ENCODE data around the gene PAX5. TPM values are rescaled to one million over a fixed set of nuclear protein-coding genes. Genes with fewer than 3 reads are reported as not detected.

Gene PAX5
- total and polyA plus RNA-seq, 9 donors, result 0.02 to 0.28 (median 0.05) TPM; not detected in 6

DNA sequence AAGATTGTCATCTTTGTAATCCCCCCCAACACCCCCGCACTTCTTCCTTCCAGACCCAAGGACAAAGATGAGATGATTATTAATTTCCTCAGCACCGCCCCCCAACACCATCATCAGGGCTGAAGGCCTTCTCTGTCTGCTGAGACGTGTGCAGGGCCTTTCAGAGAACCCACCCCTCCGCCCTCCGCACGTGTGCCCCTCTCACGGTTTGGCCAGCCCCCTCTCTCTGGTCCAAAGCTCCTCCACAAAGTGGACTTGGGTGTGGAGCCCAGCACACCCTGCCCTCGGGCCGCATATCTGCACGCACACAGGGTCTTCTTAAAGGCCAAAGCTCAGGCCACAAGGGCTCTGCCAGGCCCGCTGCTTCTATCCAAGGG lies 32.0 kb downstream of the PAX5 start:
- H3K9me3 ChIP-seq, result no peaks in the 10 kb centered on the region
- intact Hi-C loops (cut with DNase I), result loop anchor here in 1 of 4 donors (10.0 kb wide), 1 partner anchor 63 kb away; no protein-coding TSS in a partner anchor
- TF ChIP-seq EP300 (IDR thresholded peaks at IDR 0.05) (no peak), POLR2A (IDR thresholded peaks at IDR 0.05) (no peak)
- TF ChIP-seq, protein P1, sequence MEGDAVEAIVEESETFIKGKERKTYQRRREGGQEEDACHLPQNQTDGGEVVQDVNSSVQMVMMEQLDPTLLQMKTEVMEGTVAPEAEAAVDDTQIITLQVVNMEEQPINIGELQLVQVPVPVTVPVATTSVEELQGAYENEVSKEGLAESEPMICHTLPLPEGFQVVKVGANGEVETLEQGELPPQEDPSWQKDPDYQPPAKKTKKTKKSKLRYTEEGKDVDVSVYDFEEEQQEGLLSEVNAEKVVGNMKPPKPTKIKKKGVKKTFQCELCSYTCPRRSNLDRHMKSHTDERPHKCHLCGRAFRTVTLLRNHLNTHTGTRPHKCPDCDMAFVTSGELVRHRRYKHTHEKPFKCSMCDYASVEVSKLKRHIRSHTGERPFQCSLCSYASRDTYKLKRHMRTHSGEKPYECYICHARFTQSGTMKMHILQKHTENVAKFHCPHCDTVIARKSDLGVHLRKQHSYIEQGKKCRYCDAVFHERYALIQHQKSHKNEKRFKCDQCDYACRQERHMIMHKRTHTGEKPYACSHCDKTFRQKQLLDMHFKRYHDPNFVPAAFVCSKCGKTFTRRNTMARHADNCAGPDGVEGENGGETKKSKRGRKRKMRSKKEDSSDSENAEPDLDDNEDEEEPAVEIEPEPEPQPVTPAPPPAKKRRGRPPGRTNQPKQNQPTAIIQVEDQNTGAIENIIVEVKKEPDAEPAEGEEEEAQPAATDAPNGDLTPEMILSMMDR (IDR thresholded peaks at IDR 0.05), result no peak
- no peak for DNase-seq
- no peaks in the 10 kb centered on the region for H3K36me3 ChIP-seq
- H3K27me3 ChIP-seq, result no peaks in the 10 kb centered on the region
- WGBS, 3 donors, result 42 to 59% (median 47%) methylated on average over 10 to 11 of the region's 11 CpGs
- H3K4me1 ChIP-seq (ENCODE audit: insufficient read depth), result peaks cover 2% of the 10 kb centered on the region
- no peak overlapping the region for H3K4me3 ChIP-seq
- no peak overlapping the region for H3K27ac ChIP-seq

DNA sequence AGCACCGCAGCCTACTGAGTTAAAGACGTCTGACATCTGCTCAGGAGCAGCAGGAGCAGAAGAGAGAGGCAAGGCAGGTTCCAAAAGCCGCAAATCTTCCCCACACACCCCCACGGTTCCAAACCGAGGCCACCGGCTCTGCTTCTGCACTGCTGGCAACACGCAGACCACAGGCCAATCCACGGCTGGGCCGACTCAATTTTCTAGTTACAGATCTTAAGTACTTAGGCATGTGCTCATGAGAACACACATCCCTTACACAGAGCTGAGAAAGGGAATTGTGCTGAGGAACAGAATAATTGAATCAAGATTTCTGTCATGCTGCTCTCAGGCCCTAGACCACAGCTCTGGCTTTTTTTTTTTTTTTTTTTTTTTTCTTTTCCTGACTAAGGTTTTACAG lies 32.6 kb downstream of the PAX5 start:
- H3K27me3 ChIP-seq, result no peaks in the 10 kb centered on the region
- TF ChIP-seq EP300 (IDR thresholded peaks at IDR 0.05), result no peak
- TF ChIP-seq, protein P1 (IDR thresholded peaks at IDR 0.05), result no peak
- no peak for TF ChIP-seq POLR2A (IDR thresholded peaks at IDR 0.05)
- peaks cover 2% of the 10 kb centered on the region for H3K4me1 ChIP-seq (ENCODE audit: insufficient read depth)
- no peak overlapping the region for H3K27ac ChIP-seq
- intact Hi-C loops (cut with DNase I), result loop anchor here in 1 of 4 donors (10.0 kb wide), 1 partner anchor 63 kb away; no protein-coding TSS in a partner anchor
- H3K36me3 ChIP-seq, result no peaks in the 10 kb centered on the region
- no peak for DNase-seq
- WGBS, 3 donors, result 30 to 36% (median 34%) methylated on average over 9 of the region's 9 CpGs
- H3K9me3 ChIP-seq, result no peaks in the 10 kb centered on the region
- H3K4me3 ChIP-seq, result no peak overlapping the region

DNA sequence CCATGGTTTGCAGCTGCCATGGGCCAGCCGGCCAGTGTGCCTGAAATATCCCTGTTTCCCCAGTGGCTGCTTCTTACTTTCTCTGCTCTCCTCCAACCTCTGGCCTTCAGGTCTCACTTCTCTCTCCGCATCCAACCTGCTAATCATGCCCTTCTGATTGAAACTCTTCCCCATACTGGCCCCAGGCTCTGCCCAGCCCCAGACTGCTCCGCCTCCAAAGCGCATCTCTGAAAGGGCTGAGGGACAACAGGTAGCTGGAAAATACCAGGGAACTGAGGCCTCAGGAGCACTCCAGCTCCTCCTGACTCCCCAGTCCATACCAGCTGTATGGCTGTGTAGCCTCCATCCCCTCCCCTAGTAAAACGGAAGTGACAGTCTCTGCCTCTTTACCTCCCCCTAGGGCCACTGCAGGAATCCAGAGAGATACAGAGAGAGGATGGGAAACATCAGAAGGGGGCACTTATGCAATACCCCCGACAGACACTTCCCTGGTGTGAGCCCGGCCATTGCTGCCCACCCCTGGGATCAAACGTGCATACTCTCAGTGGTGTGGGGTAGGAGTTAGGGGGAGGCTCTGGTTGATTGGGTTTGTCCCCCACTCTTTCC lies 34.2 kb downstream of the PAX5 start:
- Histone ChIP-seq H3K36me3 (no peaks in the 10 kb centered on the region), H3K9me3 (no peaks in the 10 kb centered on the region), H3K4me1 (ENCODE audit: insufficient read depth) (peaks cover 2% of the 10 kb centered on the region), H3K27me3 (no peaks in the 10 kb centered on the region), H3K27ac (no peak overlapping the region), H3K4me3 (no peak overlapping the region)
- intact Hi-C loops (cut with DNase I), result loop anchor here in 1 of 4 donors (10.0 kb wide), 1 partner anchor 65 kb away; no protein-coding TSS in a partner anchor
- 52 to 62% (median 60%) methylated on average over 8 of the region's 8 CpGs for WGBS, 3 donors
- no peak for TF ChIP-seq POLR2A (IDR thresholded peaks at IDR 0.05)
- no peak for DNase-seq

DNA sequence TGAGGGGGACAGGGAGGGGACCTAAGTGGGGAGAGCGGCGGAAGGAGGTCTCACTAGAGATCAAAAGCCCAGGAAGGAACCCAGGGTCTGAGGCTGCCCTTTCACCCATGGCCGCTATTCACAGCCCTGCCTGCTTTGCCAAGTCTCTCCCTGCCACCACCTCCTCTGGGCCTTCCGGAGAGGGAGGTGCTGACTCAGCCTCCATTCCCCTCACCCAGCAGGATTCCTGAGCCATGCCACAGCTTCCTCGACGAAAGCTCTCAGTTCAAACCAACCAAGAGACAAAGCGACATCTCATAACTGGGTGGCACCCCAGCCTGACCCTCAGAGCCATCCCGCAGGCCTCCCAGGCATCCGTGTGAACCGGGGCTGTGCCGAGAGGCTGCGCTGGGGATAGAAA lies 36.7 kb downstream of the PAX5 start:
- intact Hi-C loops (cut with DNase I), result no loop called here
- Histone ChIP-seq H3K9me3 (no peaks in the 10 kb centered on the region), H3K4me1 (ENCODE audit: insufficient read depth) (no peaks in the 10 kb centered on the region), H3K4me3 (no peak overlapping the region), H3K36me3 (no peaks in the 10 kb centered on the region), H3K27ac (no peak overlapping the region), H3K27me3 (no peaks in the 10 kb centered on the region)
- 59 to 69% (median 62%) methylated on average over 12 of the region's 12 CpGs for WGBS, 3 donors
- DNase-seq, result no peak
- TF ChIP-seq, protein P1 (IDR thresholded peaks at IDR 0.05), result no peak
- TF ChIP-seq POLR2A (IDR thresholded peaks at IDR 0.05) (no peak), EP300 (IDR thresholded peaks at IDR 0.05) (no peak)

DNA sequence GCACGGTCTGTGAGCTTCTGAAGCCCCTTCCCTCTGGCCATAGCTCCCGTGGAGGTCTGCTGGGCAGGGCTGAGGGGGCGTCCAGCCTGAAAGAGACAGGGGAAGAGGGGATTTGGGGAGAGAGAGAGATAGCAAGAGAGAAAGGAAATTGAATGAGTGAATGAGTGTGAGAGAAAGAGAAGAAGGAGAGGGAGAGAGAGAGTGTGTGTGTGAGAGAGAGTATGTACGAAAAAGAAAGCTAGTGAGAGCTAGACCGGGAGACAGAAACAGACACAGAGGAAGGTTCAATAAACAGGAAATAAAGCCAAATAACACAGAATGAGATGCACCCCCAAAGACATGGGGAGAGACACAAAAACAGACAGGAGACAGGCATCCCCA lies 37.4 kb downstream of the PAX5 start:
- 47 to 59% (median 59%) methylated on average over 5 of the region's 5 CpGs for WGBS, 3 donors
- TF ChIP-seq EP300 (IDR thresholded peaks at IDR 0.05) (no peak), POLR2A (IDR thresholded peaks at IDR 0.05) (no peak)
- TF ChIP-seq, protein P1 (IDR thresholded peaks at IDR 0.05), result no peak
- Histone ChIP-seq H3K36me3 (no peaks in the 10 kb centered on the region), H3K9me3 (peaks cover 0 to under 1% of the 10 kb centered on the region in 2 donors), H3K4me1 (ENCODE audit: insufficient read depth) (no peaks in the 10 kb centered on the region), H3K27ac (no peak overlapping the region), H3K27me3 (no peaks in the 10 kb centered on the region), H3K4me3 (no peak overlapping the region)
- no peak for DNase-seq
- intact Hi-C loops (cut with DNase I), result no loop called here

All from ovary (tissue), 9 donors.